HepG2 (cell line): ENCODE data around the gene GPR162. TPM values are rescaled to one million over a fixed set of nuclear protein-coding genes. Genes with fewer than 3 reads are reported as not detected.

Source experiments
- BATF2 ChIP-seq: sonication (generic); formaldehyde crosslinking; IDR thresholded peaks from 2 replicates; pipeline ENCODE4 v1.8.0; 2022; ENCODE audit warnings: mild to moderate bottlenecking, missing genetic modification reagents, moderate library complexity
- BCLAF1 ChIP-seq: fragments of 450-650 bp; IDR thresholded peaks from 2 replicates; pipeline ENCODE4 v1.6.1; 2017; ENCODE audit warnings: mild to moderate bottlenecking
- CHD4 ChIP-seq: fragments of 200-600 bp; sonication (generic); IDR thresholded peaks from 2 replicates; pipeline ENCODE4 v1.7.0; 2017; ENCODE audit warnings: mild to moderate bottlenecking, low read length, borderline replicate concordance
- DNMT3B ChIP-seq: conservative IDR thresholded peaks from 2 replicates; pipeline ENCODE4 v1.6.1; 2016; ENCODE audit warnings: missing biosample characterization, control low read depth
- HES4 ChIP-seq: sonication (generic); formaldehyde crosslinking; IDR thresholded peaks from 2 replicates; pipeline ENCODE4 v1.9.0; 2021; ENCODE audit warnings: mild to moderate bottlenecking, missing genetic modification reagents, borderline replicate concordance
- HMGXB3 ChIP-seq: sonication (generic); formaldehyde crosslinking; IDR thresholded peaks from 2 replicates; pipeline ENCODE4 v1.4.0; 2020; ENCODE audit warnings: missing genetic modification reagents, borderline replicate concordance
- HOXA5 ChIP-seq: sonication (generic); formaldehyde crosslinking; IDR thresholded peaks from 2 replicates; pipeline ENCODE4 v1.4.0; 2020; ENCODE audit warnings: missing genetic modification reagents
- IRF2 ChIP-seq: IDR thresholded peaks from 2 replicates; pipeline ENCODE4 v1.6.1; 2018; ENCODE audit warnings: missing genetic modification reagents, missing compliant biosample characterization
- MAX ChIP-seq: IDR thresholded peaks from 2 replicates; pipeline ENCODE4 v1.6.1; 2012; ENCODE audit warnings: inconsistent platforms
- NR3C1 ChIP-seq: sonication (generic); formaldehyde crosslinking; IDR thresholded peaks from 2 replicates; pipeline ENCODE4 v1.4.0; 2020; ENCODE audit warnings: missing genetic modification reagents
- THRA ChIP-seq: sonication (generic); formaldehyde crosslinking; IDR thresholded peaks from 2 replicates; pipeline ENCODE4 v1.4.0; 2020; ENCODE audit warnings: missing genetic modification reagents, borderline replicate concordance
- ZNF18 ChIP-seq: sonication (generic); formaldehyde crosslinking; IDR thresholded peaks from 2 replicates; pipeline ENCODE4 v1.8.0; 2022; ENCODE audit warnings: mild to moderate bottlenecking, missing genetic modification reagents; ENCODE audit not compliant: insufficient replicate concordance
- ZNF616 ChIP-seq: sonication (generic); formaldehyde crosslinking; IDR thresholded peaks from 2 replicates; pipeline ENCODE4 v1.5.0; 2020; ENCODE audit warnings: low read depth, mild to moderate bottlenecking, missing genetic modification reagents
- ZNF761 ChIP-seq: sonication (generic); formaldehyde crosslinking; conservative IDR thresholded peaks from 2 replicates; pipeline ENCODE4 v1.4.0; 2020; ENCODE audit warnings: mild to moderate bottlenecking, missing genetic modification reagents
- ZNF784 ChIP-seq: sonication (generic); formaldehyde crosslinking; IDR thresholded peaks from 2 replicates; pipeline ENCODE4 v1.5.1; 2020; ENCODE audit warnings: missing genetic modification reagents, mild to moderate bottlenecking, borderline replicate concordance
- polyA plus RNA-seq, 8 experiments: library from polyadenylated mRNA; depleted of rRNA in 3 of 8; stranded (reverse) in 7 of 8; unstranded in 1 of 8; fragments of >200 nt; fragmentation: Illumina TruSeq in 4 of 8; extraction: Trizol in 4 of 8; gene quantifications; 2 replicates each; pipeline versions ENCODE4 v1.2.1 to v1.2.3, GENCODE V29; 2011 to 2016; ENCODE audit warnings: low read depth in 4 of 8, missing spikeins in 1 of 8, mixed read lengths in 1 of 8; ENCODE audit not compliant: insufficient read depth in 1 of 8
- total RNA-seq, 5 experiments: library from RNA; depleted of rRNA; stranded (reverse); fragments of >200 nt; fragmentation: Illumina TruSeq; extraction: Trizol; gene quantifications; 2 replicates each; pipeline ENCODE4 v1.2.3, GENCODE V29; 2016; ENCODE audit warnings: low read depth in 1 of 5

GPR162 gene
- total and polyA plus RNA-seq, 2 of the 13 experiments (the other 11 are each of a cell fraction or from before 2014, with no cell fraction given) = 0.08 TPM; not detected in 1

- TF ChIP-seq HMGXB3 (peak; percentile 72; the same call in 1 of the 2 replicates), THRA (CRISPR knock-in tag) (peak; percentile 52), BATF2 (peak; percentile 39; the same call in 1 of the 2 replicates), ZNF784 (CRISPR knock-in tag) (peak; percentile 94; the same call in 1 of the 2 replicates), MAX (peak; percentile 77), CHD4 (no peak), BCLAF1 (no peak), ZNF18 (CRISPR knock-in tag) (peak; percentile 87), HOXA5 (CRISPR knock-in tag) (peak; percentile 93), IRF2 (CRISPR knock-in tag) (peak; percentile 60; the same call in 1 of the 2 replicates), HES4 (CRISPR knock-in tag) (peak; percentile 57; the same call in 1 of the 2 replicates), ZNF761 (CRISPR knock-in tag) (peak; percentile 79; the same call in 1 of the 2 replicates), DNMT3B (CRISPR knock-in tag) (no peak), NR3C1 (CRISPR knock-in tag) (no peak), ZNF616 (CRISPR knock-in tag) (0 out of 2 replicates have a peak, but pooled peaks have one; percentile 60)
Measured at GRCh38 chr12:6867413-6868210, 46.0 kb downstream of the GPR162 start, which contains the start of gene TPI1 (continued).
